GM12878 (cell line): Measurements from ENCODE around the gene ATP5F1B. TPM values are rescaled to one million over a fixed set of nuclear protein-coding genes. Genes with fewer than 3 reads are reported as not detected.
A peak's percentile ranks its signal among the peaks of the same experiment; 100 is the strongest.

Experiments used
- BRCA1 ChIP-seq: IDR thresholded peaks from 2 replicates; pipeline ENCODE4 v1.6.1; 2011; ENCODE audit warnings: low read depth, low read length, improper control_type of control experiment
- CTCF ChIP-seq, 3 experiments: IDR thresholded peaks in 2 of 3; conservative IDR thresholded peaks in 1 of 3; 2 replicates each; pipeline ENCODE4 v1.5.1; 2011; ENCODE audit warnings: low read depth in 3 of 3, low read length in 3 of 3, mild to moderate bottlenecking in 3 of 3, control low read depth in 2 of 3, moderate library complexity in 2 of 3, inconsistent platforms in 1 of 3, mixed read lengths in 1 of 3; ENCODE audit not compliant: control insufficient read depth in 2 of 3, insufficient read depth in 1 of 3; ENCODE audit errors: extremely low read depth in 1 of 3
- ETV6 ChIP-seq, 2 experiments: fragments of 450-650 bp in 1 of 2; IDR thresholded peaks in 1 of 2; conservative IDR thresholded peaks in 1 of 2; 2 replicates each; pipeline ENCODE4 v1.6.1; 2014; ENCODE audit warnings: antibody characterized with exemption in 1 of 2, borderline replicate concordance in 1 of 2, low read depth in 1 of 2, mild to moderate bottlenecking in 1 of 2, moderate library complexity in 1 of 2
- FOS ChIP-seq: IDR thresholded peaks from 3 replicates; pipeline ENCODE4 v1.6.1; 2011; ENCODE audit warnings: borderline replicate concordance; ENCODE audit not compliant: insufficient read length; ENCODE audit errors: extremely low read depth
- FOXM1 ChIP-seq: IDR thresholded peaks from 2 replicates; pipeline ENCODE4 v1.6.1; 2012; ENCODE audit warnings: low read depth, mild to moderate bottlenecking, inconsistent platforms, low read length, moderate library complexity
- NR2F1 ChIP-seq: fragments of 450-650 bp; conservative IDR thresholded peaks from 2 replicates; pipeline ENCODE4 v1.6.1; 2017; ENCODE audit warnings: mild to moderate bottlenecking
- POLR2AphosphoS5 ChIP-seq: IDR thresholded peaks from 2 replicates; pipeline ENCODE4 v1.6.1; 2011; ENCODE audit warnings: mild to moderate bottlenecking, low read length, inconsistent platforms
- POU2F2 ChIP-seq: IDR thresholded peaks from 3 replicates; pipeline ENCODE4 v1.6.1; 2011; ENCODE audit warnings: low read depth, mild to moderate bottlenecking, low read length, borderline replicate concordance
- PRDM15 ChIP-seq: fragments of 450-650 bp; formaldehyde crosslinking; IDR thresholded peaks from 2 replicates; pipeline ENCODE4 v1.4.0; 2020; ENCODE audit warnings: mild to moderate bottlenecking, moderate library complexity
- RBBP5 ChIP-seq: fragments of 200-600 bp; sonication (generic); conservative IDR thresholded peaks from 2 replicates; pipeline ENCODE4 v1.6.1; 2016
- REST ChIP-seq: IDR thresholded peaks from 2 replicates; pipeline ENCODE4 v1.6.1; 2012; ENCODE audit warnings: mild to moderate bottlenecking, low read depth, low read length
- SMAD1 ChIP-seq: fragments of 450-650 bp; IDR thresholded peaks from 2 replicates; pipeline ENCODE4 v1.6.1; 2018; ENCODE audit warnings: mild to moderate bottlenecking, low read depth; ENCODE audit not compliant: partially characterized antibody
- SMAD5 ChIP-seq: IDR thresholded peaks from 2 replicates; pipeline ENCODE4 v1.6.1; 2016; ENCODE audit warnings: antibody characterized with exemption, low read depth
- SMARCA5 ChIP-seq: fragments of 450-650 bp; IDR thresholded peaks from 2 replicates; pipeline ENCODE4 v1.6.1; 2017; ENCODE audit warnings: mild to moderate bottlenecking
- SUPT20H ChIP-seq: IDR thresholded peaks from 2 replicates; pipeline ENCODE4 v1.6.1; 2011; ENCODE audit warnings: low read depth, mild to moderate bottlenecking, low read length, moderate library complexity, borderline replicate concordance; ENCODE audit not compliant: control insufficient read depth
- WRNIP1 ChIP-seq: IDR thresholded peaks from 2 replicates; pipeline ENCODE4 v1.6.1; 2011; ENCODE audit warnings: low read depth, low read length, improper control_type of control experiment, borderline replicate concordance
- YBX1 ChIP-seq: fragments of 450-650 bp; IDR thresholded peaks from 2 replicates; pipeline ENCODE4 v1.6.1; 2016; ENCODE audit warnings: antibody characterized with exemption
- ZNF622 ChIP-seq: fragments of 450-650 bp; IDR thresholded peaks from 2 replicates; pipeline ENCODE4 v1.6.1; 2017; ENCODE audit warnings: mild to moderate bottlenecking, inconsistent platforms
- polyA plus RNA-seq, 11 experiments: library from polyadenylated mRNA; depleted of rRNA in 4 of 11; unstranded in 6 of 11; stranded (reverse) in 5 of 11; fragments of >200 nt; fragmentation: Nextera tagmentation in 4 of 11; fragmentation: Illumina TruSeq in 1 of 11; extraction: Ambion mirVana in 4 of 11; extraction: Trizol in 1 of 11; gene quantifications; 1 replicate in 1 of 11; 2 replicates in 10 of 11; pipeline versions ENCODE4 v1.2.1 to v1.2.3, GENCODE V29; 2011 to 2016; ENCODE audit warnings: inconsistent platforms in 2 of 11, missing spikeins in 2 of 11, low read depth in 1 of 11
- total RNA-seq, 4 experiments: library from RNA; depleted of rRNA in 3 of 4; stranded (reverse); fragments of >200 nt in 3 of 4; fragmentation: Illumina TruSeq in 1 of 4; extraction: Trizol in 1 of 4; gene quantifications; 2 replicates each; pipeline versions ENCODE4 v1.2.1 to v1.2.3, GENCODE V29; 2013 to 2021

Gene ATP5F1B
- total and polyA plus RNA-seq, 10 of the 15 experiments (the other 5 are each of a cell fraction or from before 2014, with no cell fraction given): 671 to 1,908 (median 1,031) TPM

- TF ChIP-seq REST: 0 out of 2 replicates have a peak, but pooled peaks have one; percentile 17
- peak; percentile 55 for TF ChIP-seq SMAD1
- TF ChIP-seq YBX1: no peak
- TF ChIP-seq POU2F2: peak; percentile 89
- no peak for TF ChIP-seq SUPT20H
- no peak for TF ChIP-seq RBBP5
- TF ChIP-seq SMARCA5: no peak
- peak; percentile 70 for TF ChIP-seq NR2F1
- no peak for TF ChIP-seq CTCF (IDR thresholded peaks at IDR 0.05 in 2 of 3, conservative IDR thresholded peaks at IDR 0.05 in 1 of 3; ENCODE audit: control insufficient read depth in 2 of 3, extremely low read depth in 1 of 3, insufficient read depth in 1 of 3, low read depth in 3 of 3, low read length in 3 of 3)
- TF ChIP-seq BRCA1: no peak
- TF ChIP-seq SMAD5: peak; percentile 97
- TF ChIP-seq ZNF622: no peak
- no peak for TF ChIP-seq ETV6 (conservative IDR thresholded peaks at IDR 0.05 in 1 of 2, IDR thresholded peaks at IDR 0.05 in 1 of 2; ENCODE audit: borderline replicate concordance in 1 of 2, low read depth in 1 of 2)
- no peak for TF ChIP-seq WRNIP1
- TF ChIP-seq FOXM1: peak; percentile 41; the same call in 1 of the 2 replicates
- no peak for TF ChIP-seq PRDM15 (CRISPR knock-in tag)
- TF ChIP-seq FOS: peak; percentile 100
- peak; percentile 100 for TF ChIP-seq POLR2AphosphoS5
These were observed at the start of gene ATP5F1B (continued) for GRCh38 chr12:56645717-56646446.
